Kidney epithelial cell (primary cell): ENCODE data around the gene NME3. TPM values are rescaled to one million over a fixed set of nuclear protein-coding genes. Genes with fewer than 3 reads are reported as not detected.

ENCODE experiments used
- DNase-seq: peaks from one replicate; pipeline ENCODE4 v3.0.0-alpha.2; 2010; ENCODE audit warnings: low read depth
- H3K27me3 ChIP-seq: 2 replicates; pipeline ENCODE4 v1.6.0; 2011; ENCODE audit warnings: low read length; ENCODE audit not compliant: control insufficient read depth, insufficient read depth
- H3K36me3 ChIP-seq: 2 replicates; pipeline ENCODE4 v1.5.1; 2011; ENCODE audit warnings: low read length; ENCODE audit not compliant: control insufficient read depth, insufficient read depth
- H3K4me3 ChIP-seq: 2 replicates; pipeline ENCODE4 v1.5.1; 2011; ENCODE audit warnings: low read depth, mild to moderate bottlenecking, control low read depth, low read length
- CTCF ChIP-seq: IDR thresholded peaks from 2 replicates; pipeline ENCODE4 v1.5.1; 2011; ENCODE audit warnings: mild to moderate bottlenecking, moderate library complexity, low read length, control low read depth, inconsistent platforms; ENCODE audit not compliant: insufficient read depth, poor library complexity, severe bottlenecking
- total RNA-seq: library from RNA; depleted of rRNA; stranded (reverse); fragments of >200 nt; gene quantifications from 2 replicates; pipeline ENCODE4 v1.2.3, GENCODE V29; 2015

Gene NME3
- total RNA-seq, 1 donor from 2014 or later, result 44.9 TPM

GRCh38 chr16:1779741-1780676 lies 8.7 kb upstream of the NME3 start:
- Histone ChIP-seq H3K36me3 (no peaks in the 10 kb centered on the region), H3K4me3 (no peak overlapping the region), H3K27me3 (no peaks in the 10 kb centered on the region)
- TF ChIP-seq CTCF, result no peak
- no peak for DNase-seq

DNA sequence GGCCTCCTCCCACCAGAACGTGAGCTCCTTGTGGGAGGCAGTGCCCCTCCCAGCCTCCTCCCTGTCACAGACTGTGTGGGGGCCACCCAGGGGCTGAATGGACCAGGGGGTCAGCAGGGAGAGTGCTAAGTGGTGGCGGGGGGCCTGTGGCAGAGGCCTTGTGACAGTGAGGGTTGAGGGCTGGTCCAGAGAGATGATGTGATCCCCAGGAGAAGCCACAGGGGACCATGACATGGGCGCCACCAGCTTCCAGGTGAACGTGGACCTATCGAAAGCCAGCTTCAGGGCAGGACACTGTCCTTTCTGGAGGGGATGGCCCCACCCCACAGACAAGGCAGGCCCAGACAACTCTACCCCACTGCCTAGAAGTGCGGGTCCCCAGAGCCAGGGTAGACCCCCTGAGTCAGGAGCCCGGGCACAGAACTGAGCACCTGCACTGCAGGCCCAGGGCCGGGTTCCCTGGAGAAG lies 7.9 kb upstream of the NME3 start:
- no peaks in the 10 kb centered on the region for H3K27me3 ChIP-seq
- H3K4me3 ChIP-seq, result no peak overlapping the region
- DNase-seq, result no peak
- no peaks in the 10 kb centered on the region for H3K36me3 ChIP-seq
- no peak for TF ChIP-seq CTCF

DNA sequence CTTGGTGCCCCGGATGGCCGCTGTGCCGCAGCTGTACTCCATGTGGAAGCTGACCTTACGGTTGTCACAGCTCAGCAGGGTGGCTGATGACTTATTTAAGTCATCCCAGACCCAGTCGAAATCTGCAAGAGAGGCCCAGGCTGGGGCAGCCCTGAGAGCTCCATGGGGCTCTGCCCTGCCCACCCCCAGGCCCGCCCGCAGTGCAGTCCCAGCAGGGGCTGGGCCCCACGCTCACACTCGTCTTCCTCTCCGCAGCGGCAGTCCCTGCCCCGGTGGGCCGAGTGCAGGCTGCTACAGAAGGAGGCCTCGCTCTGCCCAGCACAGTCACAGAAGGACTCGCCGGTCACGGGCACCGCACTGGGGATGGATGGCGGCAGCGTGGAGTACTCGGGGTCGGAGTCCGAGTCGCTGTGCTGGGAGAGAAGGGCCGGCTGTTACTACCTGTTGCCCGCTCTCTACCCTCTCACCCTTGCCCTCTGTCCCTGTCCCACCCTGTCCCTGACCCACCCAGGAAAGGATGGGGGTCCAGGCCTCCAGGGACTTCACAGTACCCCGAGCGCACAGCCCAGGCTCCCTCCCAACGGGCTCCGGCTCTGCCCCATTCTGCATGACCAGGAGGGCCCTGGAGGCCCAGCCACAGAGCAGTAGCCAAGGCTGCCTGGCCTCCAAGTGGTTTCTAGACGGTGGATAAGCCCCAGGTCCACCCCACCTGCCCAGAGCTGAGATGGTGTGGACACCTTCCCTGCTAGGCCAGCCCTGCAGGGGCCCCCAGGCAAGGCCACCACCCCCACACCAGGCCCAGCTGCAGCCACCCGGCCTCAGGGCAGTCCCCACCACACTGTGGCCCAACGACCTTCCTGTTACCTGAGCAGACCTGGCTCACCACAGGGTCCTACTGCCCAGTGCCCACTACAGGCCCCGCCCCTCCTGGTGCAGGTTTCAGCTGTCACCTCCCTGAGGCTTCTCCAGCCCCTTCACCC lies 7.1 kb upstream of the NME3 start:
- Histone ChIP-seq H3K36me3 (no peaks in the 10 kb centered on the region), H3K4me3 (no peak overlapping the region), H3K27me3 (no peaks in the 10 kb centered on the region)
- DNase-seq, result no peak
- no peak for TF ChIP-seq CTCF

- H3K4me3 ChIP-seq, result no peak overlapping the region
- no peak for TF ChIP-seq CTCF
- no peaks in the 10 kb centered on the region for H3K27me3 ChIP-seq
- no peak for DNase-seq
- no peaks in the 10 kb centered on the region for H3K36me3 ChIP-seq
These were observed 6.2 kb upstream of the NME3 start for GRCh38 chr16:1777375-1778199.

DNA sequence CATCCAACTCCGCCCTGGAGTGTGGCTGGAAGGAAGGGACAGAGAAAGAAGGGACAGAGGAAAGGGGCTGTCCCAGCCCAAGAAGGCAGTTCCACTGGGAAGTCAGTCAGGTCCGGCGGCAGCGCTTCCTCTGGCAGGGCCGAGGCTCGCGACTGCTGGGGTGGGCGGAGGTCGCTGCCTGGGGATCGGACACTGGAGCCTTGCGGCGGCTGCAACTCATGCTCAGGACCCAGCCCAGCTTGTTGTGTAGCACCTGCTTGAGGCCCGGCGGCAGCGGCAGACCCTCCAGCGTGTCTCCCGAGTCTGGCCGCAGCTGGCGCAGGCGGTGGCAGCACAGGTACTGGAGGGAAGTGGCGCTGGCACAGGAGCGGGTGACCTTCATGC lies 5.6 kb upstream of the NME3 start:
- H3K36me3 ChIP-seq, result no peaks in the 10 kb centered on the region
- no peak for DNase-seq

More for the DNA sequence above, 5.6 kb upstream of the NME3 start:
- Histone ChIP-seq H3K27me3 (no peaks in the 10 kb centered on the region), H3K4me3 (no peak overlapping the region)
- no peak for TF ChIP-seq CTCF
